Measurements from ENCODE around the gene MEAK7. TPM values are rescaled to one million over a fixed set of nuclear protein-coding genes. Genes with fewer than 3 reads are reported as not detected.
A peak's percentile ranks its signal among the peaks of the same experiment; 100 is the strongest.

Gene MEAK7, protein sequence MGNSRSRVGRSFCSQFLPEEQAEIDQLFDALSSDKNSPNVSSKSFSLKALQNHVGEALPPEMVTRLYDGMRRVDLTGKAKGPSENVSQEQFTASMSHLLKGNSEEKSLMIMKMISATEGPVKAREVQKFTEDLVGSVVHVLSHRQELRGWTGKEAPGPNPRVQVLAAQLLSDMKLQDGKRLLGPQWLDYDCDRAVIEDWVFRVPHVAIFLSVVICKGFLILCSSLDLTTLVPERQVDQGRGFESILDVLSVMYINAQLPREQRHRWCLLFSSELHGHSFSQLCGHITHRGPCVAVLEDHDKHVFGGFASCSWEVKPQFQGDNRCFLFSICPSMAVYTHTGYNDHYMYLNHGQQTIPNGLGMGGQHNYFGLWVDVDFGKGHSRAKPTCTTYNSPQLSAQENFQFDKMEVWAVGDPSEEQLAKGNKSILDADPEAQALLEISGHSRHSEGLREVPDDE
- total RNA-seq (2014; rRNA removed; shearing (Covaris generic); ENCODE audit: low replicate concordance): 28.7 and 37.2 TPM in 2 replicates

DNA sequence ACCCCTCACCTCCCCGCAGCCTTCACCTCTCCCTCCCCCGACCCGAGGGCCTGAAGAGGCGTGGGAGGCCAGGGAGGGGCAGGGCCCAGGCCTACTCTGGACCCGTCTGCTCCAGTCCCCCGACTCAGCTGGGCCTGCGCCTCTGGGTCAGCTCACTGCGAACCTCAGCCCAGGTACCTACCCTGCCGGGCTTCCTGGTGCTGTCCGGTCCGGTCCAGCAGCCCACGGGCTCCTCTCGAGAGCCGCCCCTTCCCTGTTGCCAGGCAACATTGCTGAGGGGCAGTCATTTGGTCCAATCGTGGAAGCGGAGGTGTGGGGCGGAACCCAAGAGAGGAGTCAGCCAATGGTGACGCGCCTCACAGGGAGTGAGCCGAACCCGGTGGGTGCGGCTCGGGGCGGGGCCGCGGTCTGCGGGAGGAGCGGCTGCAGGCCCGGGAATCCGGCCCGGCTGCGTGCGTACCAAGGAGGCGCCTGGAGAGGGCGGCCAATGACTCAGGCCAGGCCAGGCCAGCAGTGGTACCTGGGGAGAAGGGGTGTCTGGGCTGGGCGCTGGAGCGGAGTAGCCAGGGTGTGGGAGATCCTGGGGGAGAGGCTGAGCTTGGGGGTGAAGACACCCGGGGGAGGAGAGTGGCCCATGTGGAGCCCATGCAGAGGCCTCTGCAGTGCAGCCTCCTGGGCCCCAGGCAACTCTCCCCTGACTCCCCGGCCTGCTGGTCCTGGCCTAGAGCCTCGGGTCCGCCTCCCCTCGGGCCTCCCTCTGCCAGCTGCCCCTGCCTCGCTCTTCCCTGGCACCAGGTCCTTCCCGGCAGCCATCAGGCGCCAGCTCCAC lies at the start of gene MEAK7:
Gene MEAK7 (minus strand): TSS at position 240 of the 829 bp plus-strand sequence. CDS start 6,573 bp downstream, outside the sequence.
- in situ Hi-C loops (cut with HindIII; ENCODE audit: low pct_unique_long_range_greater_than_20kb, low sequenced_read_pairs): no loop called here
- peak; percentile 99 for DNase-seq (ENCODE audit: low read depth)

DNA sequence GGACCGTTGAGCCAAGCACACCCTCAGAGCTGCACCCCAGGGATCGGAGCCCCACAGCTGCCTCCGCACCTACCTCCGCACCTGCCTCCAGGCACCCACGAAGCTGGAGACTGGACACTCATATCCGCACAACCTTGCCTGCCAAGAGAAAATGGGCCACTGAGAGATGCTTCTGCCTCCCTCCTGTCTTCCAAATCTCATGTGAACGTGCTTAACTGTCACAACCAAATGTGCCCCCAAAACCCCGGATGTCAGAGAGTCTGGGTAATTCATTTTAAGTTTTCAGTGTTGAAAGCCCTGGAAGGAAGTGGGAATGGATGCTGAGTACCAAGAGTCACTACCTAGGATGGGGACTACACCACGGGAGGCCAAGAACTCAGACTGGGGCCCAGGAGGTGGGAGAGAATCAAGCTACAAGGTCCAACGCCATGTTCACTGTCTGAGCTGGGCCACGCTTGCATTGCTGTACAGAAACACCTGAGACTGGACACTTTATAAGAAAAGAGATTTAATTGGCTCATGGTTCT lies 49.5 kb upstream of the MEAK7 start:
- DNase-seq (ENCODE audit: low read depth): no peak
- in situ Hi-C loops (cut with HindIII; ENCODE audit: low pct_unique_long_range_greater_than_20kb, low sequenced_read_pairs): no loop called here

DNA sequence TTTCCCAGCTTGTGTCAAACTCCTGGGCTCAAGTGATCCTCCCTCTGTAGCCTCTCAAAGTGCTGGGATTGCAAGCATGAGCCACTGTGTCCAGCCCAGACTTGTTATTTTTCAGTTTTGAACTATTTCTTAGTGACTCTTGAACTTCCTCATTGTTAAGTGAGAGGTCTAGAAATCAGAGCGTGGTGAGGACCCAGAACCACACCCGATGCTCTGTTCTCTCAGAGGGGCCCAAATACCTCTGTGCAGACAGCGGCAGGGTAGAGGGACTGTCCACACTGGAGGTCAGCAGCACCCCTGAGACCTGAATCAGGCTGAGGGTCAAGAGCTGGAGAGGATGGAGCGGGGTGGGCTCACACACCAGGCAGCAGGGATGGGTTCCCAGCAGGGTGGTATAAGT lies 47.7 kb upstream of the MEAK7 start:
- in situ Hi-C loops (cut with HindIII; ENCODE audit: low pct_unique_long_range_greater_than_20kb, low sequenced_read_pairs): no loop called here
- DNase-seq (ENCODE audit: low read depth): no peak

DNA sequence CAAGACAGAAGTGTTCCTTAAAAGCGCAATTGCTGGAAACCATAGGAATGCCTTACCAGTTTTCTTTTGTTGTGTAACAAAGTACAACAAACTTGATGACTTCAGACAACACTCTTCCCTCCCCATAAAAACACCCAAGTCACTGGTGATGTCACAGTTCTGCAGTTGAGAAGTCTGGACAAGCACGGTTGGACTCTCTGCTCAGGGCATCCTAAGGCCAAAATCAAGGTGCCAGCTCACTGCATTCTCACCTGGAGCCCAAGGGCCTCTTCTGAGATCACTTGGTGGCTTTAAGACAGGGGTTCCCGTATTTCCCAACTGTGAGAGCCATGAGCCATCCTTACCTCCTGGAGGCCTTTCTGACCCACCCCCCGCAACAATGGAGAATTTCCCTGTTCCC lies 45.6 kb upstream of the MEAK7 start:
- no peak for DNase-seq (ENCODE audit: low read depth)
- in situ Hi-C loops (cut with HindIII; ENCODE audit: low pct_unique_long_range_greater_than_20kb, low sequenced_read_pairs): no loop called here

DNA sequence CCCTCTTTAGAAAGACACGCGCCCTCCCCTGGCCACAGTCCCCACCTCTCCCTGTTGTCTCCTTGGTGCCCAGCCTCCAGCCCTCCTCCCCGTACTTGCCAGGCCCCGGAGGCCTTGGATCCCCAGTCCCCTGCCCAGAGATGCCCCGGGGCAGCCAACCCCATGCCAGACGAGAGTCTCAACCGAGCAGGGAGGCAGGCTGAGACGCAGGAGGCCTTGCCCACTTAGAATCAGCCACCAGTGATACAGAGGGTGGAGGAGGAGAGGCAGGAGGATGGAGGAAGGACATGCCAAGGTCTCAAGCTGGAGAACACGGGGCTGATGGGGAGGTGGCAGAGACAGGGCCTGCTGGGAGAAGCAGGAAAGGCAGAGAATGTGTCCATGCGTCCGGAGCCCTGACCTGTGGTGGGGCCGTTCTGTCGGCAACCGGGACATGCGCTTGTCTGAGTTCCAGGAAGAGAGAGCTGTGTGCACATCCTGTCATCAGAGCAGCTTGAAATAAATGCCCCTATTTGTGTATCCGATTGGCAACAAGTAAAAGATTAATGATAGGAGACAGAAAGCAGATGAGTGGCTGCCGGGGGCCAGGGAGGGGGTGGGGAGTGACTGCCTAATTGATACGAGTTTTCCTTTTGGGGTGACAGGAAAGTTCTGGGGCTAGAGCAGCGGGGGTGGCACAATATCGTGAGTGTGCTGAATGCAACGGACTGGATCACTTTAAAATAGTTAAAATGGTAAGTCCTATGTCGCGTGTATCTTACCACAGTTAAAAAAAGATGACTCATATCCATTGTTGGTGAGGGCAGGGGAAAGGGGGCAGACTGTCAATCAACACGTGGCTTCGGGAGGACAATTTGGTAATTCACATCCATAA lies 44.7 kb upstream of the MEAK7 start:
- in situ Hi-C loops (cut with HindIII; ENCODE audit: low pct_unique_long_range_greater_than_20kb, low sequenced_read_pairs): no loop called here
- DNase-seq (ENCODE audit: low read depth): no peak

DNA sequence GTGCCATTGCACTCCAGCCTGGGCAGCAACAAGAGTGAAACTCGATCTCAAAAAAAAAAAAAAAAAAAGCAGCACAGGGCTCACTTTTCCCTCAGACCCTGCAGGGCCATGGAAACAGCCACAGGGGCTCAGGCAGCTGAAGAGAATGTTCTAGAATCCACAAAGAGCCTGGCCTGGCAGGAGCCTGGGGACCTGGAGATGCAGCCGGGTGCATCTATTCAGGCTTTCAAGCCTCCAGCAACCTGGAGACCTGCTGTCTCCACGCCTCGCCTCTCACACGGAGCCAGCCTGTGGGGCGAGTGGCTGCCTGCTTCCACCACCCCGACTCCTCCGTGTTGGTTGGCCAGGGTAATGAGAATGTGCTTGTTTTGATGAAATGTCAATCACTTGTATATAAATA lies 44.0 kb upstream of the MEAK7 start:
- in situ Hi-C loops (cut with HindIII; ENCODE audit: low pct_unique_long_range_greater_than_20kb, low sequenced_read_pairs): no loop called here
- no peak for DNase-seq (ENCODE audit: low read depth)

DNA sequence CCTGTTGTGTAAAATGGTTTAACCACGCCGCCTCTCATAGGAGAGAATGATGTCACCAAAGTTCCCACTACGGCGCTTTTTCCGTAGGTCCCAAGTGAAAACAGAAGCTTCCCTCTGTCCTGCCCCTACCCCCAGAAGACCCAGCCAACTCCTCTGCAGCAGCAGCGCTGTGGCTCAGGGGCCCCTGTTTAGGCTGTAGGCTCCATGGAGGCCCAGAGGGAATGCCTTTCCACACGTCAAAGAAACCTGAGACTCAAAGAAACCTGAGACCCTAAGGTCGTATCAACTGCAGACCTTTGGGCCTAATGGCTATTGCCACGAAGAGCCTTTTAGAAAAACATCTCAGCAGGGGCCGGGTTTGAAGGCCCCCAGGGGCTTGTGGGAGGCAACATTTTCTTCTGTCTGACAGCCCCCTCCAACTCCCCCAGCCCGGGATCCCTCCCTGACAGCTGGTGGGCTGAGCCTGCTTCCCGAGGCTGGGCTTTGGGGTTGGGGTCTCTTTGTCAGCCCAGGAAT lies 43.1 kb upstream of the MEAK7 start:
- in situ Hi-C loops (cut with HindIII; ENCODE audit: low pct_unique_long_range_greater_than_20kb, low sequenced_read_pairs): no loop called here
- DNase-seq (ENCODE audit: low read depth): no peak

DNA sequence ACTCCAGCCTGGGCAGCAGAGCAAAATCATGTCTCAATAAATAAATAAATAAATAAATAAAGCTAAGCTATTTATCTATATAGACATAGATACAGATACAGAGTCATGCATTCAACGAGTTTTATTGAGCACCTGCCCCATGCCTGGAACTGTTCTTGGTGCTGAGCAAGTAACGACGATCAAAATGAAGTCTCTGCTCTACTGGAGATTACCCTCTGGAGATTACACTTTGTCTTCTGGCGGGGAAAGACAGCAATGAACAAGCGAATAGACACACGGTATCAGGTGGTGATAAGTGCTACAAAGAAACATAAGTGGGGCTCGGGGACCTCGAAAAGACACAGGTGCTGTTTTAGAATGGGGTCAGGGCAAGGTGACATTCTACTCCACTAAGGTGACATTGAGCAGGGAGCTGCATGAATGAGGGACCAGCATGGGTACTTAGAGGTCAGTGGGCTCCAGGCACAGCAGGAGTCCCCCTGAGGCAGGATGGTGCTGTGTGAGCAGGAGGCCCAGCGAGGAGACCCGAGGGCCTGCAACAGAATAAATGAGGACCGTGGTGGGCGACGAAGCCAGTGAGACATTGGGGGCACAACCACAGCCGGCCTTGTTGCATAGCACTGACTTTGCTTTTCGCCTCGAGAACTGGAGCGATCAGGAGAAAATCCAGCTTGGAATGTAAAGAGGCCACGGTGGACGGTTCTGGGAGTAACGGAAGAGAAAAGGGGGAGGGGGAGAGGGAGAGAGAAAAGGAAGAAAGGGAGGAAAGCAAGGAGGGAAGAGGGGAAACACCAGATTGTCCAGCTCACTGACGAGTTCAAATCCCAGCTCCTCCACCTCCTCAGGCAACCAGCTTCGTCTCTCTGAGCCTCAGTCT lies 42.4 kb upstream of the MEAK7 start:
- DNase-seq (ENCODE audit: low read depth): no peak
- in situ Hi-C loops (cut with HindIII; ENCODE audit: low pct_unique_long_range_greater_than_20kb, low sequenced_read_pairs): no loop called here

DNA sequence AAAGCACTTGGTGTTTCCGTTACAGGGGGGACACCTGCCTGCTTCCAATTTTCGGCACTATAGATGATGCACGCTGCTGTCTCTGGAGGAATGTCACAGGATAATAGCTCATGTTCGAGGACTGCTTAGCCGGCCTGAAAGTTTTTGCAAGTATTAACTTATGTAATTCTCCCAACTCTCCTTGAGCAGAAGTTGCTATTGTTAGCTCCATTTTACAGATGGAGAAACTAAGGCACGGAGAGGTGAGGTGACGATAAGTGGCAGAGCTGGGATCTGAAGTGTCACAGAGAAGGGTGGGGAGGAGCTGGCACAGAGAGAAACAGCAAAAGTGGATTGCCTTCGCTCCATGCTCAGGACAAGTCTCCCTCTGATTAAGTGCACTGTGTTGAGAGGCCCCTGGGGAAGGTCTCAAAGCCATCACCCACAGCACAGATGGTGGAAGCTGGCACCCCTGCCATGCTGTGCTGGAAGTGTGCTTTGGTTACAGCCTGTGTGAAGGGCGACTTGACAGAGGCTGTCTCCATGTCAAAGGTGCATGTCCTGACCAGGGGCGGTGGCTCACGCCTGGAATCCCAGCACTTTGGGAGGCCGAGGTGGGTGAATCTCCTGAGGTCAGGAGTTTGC lies 40.8 kb upstream of the MEAK7 start:
- in situ Hi-C loops (cut with HindIII; ENCODE audit: low pct_unique_long_range_greater_than_20kb, low sequenced_read_pairs): no loop called here
- no peak for DNase-seq (ENCODE audit: low read depth)

DNA sequence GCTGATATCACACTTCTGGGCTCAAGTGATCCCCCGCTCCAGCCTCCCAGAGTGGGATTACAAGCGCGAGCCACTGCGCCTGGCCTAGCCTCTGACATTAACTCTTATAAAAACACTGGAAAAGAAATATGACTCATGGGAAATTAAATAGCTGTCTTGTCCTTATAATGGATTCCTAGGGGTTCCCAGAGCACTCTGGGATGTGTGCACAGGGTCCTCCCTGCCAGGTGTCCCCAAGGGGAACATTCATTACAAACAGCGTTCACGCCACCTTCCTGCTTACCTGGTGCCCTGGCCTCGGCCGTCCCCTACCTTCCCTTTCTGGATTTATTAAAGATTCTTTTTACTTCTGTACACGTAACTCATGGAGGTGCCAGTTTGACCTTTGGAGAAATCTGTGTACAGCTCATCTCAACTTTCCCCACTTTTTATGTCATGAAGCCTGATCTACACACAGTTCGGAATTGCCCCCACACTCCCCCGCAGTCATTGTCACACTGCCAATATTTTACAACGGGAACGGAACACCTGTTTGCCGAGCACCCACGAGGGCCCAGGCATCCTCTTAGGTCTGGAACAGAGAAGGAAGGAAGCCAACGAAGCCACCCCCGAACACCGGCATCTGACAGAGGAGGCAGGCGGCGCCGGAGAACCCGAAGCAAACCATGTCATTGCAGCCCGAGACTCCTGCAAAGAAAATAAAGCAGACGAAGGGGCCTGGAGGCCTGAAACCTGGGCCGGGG lies 39.7 kb upstream of the MEAK7 start:
- in situ Hi-C loops (cut with HindIII; ENCODE audit: low pct_unique_long_range_greater_than_20kb, low sequenced_read_pairs): no loop called here
- peak; percentile 64 for DNase-seq (ENCODE audit: low read depth)

DNA sequence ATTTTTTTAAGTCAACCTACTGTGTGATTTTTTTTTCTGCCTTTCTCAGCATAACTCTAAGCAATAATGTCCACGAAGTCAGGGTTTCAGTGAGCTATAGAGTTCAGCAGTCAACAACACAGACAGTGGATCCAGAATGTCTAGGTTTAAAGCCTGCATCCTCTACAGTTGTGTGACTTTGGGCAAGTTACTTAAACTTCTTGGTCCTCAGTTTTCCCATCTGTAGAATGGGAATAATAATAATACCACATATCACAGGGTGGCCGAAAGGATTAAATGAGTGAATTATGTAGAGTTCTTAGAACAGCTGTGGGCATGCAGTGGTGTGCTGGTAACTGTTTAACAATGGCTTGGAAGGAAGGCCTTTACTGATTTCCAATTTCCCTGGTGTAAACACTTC lies 38.8 kb upstream of the MEAK7 start:
- in situ Hi-C loops (cut with HindIII; ENCODE audit: low pct_unique_long_range_greater_than_20kb, low sequenced_read_pairs): no loop called here
- no peak for DNase-seq (ENCODE audit: low read depth)

DNA sequence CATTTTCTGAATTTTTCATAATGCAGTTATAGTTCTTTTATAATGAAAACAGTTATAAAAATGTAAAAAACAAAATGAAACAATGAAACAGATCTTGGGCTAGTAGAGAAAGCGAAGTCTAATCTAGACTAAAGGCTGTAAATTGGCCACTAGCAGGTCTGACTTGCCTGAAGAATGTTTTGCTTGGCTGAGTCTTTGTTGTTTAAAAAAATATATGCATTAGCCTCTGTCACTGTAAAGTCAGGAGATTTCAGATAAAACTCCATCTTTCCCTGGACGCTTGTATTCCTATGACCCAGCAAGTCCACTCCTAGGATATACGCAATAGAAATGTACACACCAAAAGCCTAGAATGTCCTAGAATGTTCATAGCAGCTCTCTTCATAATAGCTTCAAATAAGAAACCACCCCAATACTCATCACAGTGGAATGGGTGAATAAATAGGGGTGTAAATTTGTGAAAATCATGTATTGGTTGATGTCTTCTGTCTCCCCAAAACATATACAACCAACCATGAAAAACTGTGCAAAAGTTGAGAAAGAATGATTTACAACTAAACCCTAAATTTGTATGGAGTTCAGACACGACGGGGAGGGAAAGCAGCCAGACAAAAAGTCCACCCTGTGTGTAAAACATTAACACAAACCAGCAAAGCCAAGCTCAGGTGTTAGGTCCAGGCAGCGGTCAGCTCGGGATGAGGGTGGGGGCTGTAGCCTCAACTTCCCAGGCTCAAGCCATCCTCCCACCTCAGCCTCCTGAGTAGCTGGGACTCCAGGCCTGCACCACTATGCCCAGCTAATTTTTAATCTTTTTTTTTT lies 37.7 kb upstream of the MEAK7 start:
- peak; percentile 78 for DNase-seq (ENCODE audit: low read depth)
- in situ Hi-C loops (cut with HindIII; ENCODE audit: low pct_unique_long_range_greater_than_20kb, low sequenced_read_pairs): no loop called here

DNA sequence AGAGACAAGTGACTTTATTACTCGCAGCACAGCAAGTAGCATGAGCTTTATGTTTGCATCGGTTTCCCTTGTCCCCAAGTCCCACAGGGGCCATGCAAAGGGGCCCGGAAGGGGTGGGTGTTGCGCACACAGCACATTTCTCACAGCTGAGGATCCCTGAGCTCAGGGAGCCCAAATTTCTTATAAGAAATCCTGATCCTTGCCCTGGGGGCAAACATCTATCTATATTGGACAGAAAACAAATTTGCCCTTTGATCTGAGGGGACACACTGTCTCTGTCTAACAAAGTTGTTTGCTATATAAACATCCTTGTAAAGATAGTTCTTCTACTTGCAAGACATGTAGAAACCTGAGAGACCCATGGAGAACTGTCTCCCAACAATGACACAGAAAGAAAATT lies 35.7 kb upstream of the MEAK7 start:
- DNase-seq (ENCODE audit: low read depth): no peak
- in situ Hi-C loops (cut with HindIII; ENCODE audit: low pct_unique_long_range_greater_than_20kb, low sequenced_read_pairs): no loop called here

DNA sequence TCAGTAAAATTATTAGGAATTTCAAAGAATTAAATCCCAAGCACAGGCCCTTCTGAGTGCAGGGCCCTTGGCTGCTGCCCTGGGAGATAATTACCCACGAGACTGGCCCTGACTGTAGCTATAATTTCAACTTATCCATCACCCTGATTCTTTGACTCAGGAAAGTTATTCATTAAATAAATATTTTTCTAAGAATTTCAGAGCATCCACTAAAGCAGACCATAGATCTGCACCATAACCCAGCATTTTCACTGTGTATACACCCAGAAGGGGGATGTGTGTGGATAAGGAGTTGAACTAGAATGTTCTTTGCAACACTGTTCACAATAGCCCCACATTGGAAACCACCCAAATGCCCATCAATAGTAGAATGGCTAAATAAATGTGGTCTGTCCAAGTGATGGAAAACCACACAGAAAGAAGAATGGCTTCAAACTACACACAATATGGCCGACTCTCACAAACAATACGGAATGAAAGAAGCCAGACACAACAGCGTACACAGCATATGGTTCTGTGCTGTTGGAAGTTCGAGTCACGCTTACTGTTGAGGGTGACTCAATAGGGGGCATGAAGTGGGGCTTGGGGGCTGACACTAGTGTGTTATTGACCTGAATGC lies 33.9 kb upstream of the MEAK7 start:
- peak; percentile 34 for DNase-seq (ENCODE audit: low read depth)
- in situ Hi-C loops (cut with HindIII; ENCODE audit: low pct_unique_long_range_greater_than_20kb, low sequenced_read_pairs): no loop called here
